ENCODE measurements around the gene UBAC2.
"Not testable (repeated sequence)": the region's sequence is repeated elsewhere in the genome, so short reads cannot be mapped to it uniquely, and the experiment has no call there.

UBAC2 gene

GRCh38 chr13:99217461-99218110 lies 16.9 kb downstream of the UBAC2 start:
- no peak for DNase-seq

DNA sequence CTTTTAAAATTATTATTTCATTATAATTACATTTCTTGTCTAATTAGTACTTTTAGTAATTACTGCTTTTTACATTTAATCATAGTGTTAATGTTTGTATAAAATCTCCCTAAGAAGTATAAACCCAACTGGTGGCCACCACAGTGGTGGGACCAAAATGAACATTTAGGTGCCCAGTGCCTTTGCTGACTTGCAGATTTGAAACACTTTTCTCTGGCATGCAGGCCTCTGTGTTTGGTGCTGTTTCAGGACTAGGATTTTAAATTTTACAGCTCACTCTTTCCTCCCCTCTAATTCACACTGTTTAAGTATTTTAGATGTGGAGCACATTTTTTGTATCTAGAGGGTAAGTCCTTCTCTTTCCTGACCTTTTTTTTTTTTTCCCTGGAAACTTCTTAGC lies 17.5 kb downstream of the UBAC2 start:
- no peak for DNase-seq

- DNase-seq: no peak
These were observed 17.9 kb downstream of the UBAC2 start for GRCh38 chr13:99218545-99218944.

DNA sequence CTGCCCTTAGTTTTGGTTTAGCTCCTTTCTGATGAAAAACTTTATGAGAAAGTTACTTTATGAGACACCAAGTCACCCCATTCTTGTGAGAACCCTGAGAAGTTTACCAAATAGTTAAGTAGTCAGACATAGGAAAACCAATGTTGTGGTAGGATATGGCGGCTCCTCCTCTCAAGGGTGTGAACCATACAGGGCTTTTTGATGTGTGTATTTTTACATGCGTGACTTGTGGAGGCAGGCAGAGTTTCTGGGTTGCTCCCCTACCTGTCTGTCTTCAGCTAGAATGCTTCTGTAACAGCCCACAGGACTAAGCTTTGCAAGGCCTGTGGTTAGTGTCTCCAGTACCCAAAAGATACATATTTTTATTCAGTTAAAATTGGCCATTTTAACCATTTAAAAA lies 18.3 kb downstream of the UBAC2 start:
- DNase-seq: no peak

DNA sequence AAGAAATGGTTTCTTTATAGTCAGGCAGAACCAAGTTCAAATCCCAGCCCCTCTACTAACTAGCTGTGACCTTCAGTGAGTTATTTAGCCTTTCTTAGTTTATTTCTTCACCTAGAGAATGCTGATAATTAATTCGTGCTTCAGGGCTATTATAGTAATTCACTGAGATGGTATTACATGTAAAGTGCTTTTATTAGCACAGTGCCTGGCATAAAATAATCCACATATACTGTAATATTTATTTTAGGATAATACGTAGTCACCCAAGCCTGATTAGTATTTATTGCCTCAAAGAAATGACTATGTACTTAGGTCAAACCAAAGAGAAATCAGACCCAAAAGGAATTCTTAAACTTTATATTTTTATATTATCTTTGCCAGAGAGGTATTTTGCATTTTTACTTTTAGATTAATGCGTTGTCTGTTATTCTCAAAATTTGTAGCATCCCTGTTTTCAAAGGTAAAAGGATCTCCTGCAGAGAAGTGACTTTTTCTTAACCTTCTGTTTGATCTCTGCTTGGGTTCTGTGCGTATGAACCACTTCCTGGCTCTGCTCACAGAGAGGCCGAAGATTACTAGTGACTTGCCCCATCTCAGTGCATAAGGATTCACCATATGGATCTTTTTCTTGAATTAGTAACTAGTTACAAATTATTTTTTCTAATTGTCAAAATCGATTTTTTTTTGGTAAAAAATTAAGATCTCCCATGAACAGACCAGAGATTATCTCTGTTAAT lies 19.7 kb downstream of the UBAC2 start:
- DNase-seq: no peak

- no peak for DNase-seq
These were observed 21.0 kb downstream of the UBAC2 start for GRCh38 chr13:99221567-99222239.

- no peak for DNase-seq
These were observed 22.9 kb downstream of the UBAC2 start for GRCh38 chr13:99223587-99223986.

DNA sequence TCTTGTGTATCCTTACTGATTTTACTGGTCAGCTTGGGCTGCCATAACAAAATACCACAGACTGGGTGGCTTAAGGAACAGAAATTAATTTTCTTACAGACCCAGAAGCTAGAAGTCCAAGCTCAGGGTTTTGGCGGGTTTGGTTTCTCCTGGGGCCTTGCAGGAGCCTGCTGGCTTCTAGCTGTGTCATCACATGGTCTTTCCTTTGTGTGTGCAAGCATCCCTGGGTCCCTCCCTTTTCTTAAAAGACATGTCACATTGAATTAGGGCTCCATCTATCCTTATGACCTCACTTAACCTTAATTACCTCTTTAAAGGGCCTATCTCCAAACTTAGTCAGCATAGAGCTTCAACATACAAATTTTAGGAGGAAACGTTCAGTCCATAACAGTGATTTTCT lies 23.4 kb downstream of the UBAC2 start:
- DNase-seq: no peak

GRCh38 chr13:99225078-99225477 lies 24.4 kb downstream of the UBAC2 start:
- DNase-seq: no peak

GRCh38 chr13:99226513-99226912 lies 25.9 kb downstream of the UBAC2 start:
- no peak for DNase-seq

DNA sequence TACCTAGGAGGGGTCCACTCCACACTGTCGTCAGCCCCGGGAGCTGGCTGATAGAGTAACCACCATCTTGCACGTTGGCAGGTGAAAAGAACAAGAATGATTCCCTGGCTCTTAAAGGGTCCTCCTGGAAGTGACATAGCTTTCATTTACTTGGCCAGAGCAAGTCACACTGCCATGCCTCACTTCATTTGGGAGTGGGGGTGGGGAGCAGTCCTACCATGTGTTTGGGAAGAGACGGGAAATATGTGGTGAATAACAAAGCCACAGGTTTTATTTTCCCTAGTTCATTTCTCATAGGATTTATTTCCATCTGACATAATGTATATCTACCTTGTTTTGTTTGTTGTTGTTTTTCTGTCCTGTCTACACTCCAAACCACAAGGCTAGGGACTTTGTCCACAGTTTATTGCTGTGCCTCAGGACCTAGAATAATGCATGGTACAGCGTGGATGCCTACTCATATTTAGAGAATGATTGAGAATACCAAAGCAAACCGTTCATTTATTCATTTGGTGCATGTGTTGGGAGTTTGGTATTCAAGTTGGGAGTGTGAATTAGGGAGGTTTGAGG lies 26.8 kb downstream of the UBAC2 start:
- DNase-seq: no peak

DNA sequence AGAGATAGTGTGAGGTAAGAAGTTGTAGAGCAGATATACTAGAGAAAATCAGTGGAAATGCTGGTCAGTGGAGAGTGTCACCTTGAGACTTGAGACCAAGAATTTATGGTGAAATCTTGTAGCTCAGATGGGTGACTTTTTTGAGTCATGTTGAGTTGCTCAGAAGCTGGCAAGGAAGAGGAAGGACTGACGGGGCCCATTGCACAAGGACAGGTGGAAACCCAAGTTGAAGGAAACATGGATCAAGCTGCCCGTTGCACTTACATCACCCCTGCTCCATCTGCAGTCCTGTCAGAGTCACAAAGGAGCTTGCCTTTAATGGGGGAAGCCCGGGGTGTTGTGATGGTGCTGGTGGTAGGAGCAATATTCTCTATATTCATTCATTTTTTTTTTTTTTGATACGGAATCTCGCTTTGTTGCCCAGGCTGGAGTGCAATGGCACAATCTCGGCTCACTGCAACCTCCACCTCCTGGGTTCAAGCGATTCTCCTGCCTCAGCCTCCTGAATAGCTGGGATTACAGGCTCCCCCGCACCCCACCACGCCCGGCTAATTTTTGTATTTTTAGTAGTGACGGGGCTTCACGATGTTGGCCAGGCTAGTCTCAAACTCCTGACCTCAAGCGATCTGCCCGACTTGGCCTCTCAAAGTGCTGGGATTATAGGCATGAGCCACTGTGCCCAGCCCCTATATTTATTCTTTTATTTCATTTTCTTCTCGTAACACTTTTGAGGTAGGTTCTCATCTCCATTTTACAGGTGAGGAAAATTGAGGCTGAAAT lies 27.4 kb downstream of the UBAC2 start:
- DNase-seq: no peak

DNA sequence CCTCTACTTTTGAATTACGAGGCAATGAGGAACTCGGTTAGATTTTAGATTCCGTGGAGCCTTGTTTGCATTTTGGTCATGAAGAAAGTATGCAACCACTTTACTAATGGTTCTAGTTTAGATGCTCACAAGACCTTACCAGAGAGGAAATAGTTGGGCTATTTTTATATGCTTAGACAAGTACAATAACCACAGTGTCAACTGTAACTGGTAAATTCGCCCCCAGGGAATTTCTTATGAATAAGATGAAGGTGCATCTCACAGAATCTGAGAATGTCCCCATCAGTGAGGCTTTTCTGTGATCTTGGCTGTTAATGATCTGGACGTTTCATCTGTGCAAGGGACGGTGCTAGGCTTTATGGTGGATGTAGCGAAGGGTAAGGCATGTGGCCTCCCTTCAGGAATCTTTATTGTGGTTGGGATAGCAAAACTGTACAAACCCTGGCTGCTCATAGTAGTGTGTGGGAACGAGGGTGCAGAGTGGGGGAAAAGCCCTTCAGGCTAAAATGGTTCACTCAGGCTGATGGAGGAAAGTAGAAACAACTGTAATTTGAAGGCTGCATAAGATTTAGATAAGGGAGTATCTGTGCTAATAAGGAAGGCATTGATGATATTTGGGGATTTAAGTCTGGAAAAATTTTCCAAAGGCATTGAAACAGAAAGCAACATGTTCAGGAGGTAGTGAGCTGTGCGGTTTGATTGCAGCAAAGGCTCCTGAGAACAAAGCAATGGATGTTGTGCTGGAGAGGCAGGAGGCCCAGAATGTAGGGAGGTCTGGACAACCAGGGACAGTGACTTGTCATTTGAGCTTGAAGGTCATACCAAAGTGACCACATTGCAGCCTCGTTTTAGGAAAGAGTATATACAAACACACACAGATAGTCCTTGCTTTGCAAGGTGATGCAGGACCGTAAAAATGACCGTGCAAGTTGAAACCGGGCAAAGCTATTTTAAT lies 28.4 kb downstream of the UBAC2 start:
- DNase-seq: no peak

DNA sequence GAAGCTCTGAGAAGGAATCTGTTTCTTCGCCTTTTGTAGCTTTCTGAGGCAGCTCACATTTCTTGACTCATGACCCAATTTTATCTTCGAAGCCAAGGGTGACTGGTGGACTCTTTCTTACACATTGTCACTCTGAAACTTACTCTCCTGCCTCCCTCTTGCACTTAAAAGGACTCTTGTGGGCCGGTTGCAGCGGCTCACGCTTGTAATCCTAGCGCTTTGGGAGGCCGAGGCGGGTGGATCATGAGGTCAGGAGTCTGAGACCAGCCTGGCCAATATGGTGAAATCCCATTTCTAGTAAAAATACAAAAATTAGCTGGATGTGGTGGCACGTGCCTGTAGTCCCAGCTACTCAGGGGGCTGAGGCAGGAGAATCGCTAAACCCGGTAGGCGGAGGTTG lies 29.9 kb downstream of the UBAC2 start:
- DNase-seq: not testable (repeated sequence)

DNA sequence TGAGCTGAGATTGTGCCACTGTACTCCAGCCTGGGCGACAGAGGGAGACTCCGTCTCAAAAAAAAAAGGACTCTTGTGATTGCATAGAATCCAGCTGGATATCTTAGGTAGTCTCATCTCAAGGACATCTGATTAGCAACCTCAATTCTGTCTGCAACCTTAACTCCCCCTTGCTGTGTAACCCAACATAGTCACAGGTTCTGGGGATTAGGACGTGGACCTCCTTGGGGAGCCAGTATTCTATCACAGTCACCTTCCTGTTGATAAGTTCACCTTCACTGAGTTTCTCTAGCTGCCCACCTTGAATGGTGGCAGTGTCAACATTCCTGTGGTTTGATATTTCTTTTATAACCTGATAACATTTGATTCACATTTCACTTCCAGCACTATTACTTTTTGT lies 30.3 kb downstream of the UBAC2 start:
- no peak for DNase-seq

DNA sequence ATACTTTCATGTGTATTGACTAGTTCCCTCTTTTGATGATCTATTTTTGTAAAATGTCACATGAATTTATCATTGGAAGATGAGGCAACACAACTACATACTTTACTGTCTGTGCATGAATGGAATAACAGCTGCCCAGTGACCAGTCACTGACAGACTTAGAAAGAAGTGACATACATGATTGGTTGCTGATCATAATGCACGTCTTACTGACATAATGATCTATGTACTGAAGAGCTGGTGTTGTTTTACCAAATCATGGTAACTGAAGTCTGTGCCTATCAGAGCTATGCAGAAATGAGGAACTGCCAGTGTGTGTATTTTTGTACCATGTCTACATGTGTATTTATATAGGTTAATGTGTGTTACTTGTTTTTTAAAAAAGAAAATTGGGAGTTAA lies 31.1 kb downstream of the UBAC2 start:
- DNase-seq: no peak

GRCh38 chr13:99237981-99238662 lies 37.5 kb downstream of the UBAC2 start:
- no peak for DNase-seq

- DNase-seq: no peak
These were observed 45.4 kb downstream of the UBAC2 start for GRCh38 chr13:99246100-99246499.

GRCh38 chr13:99249178-99249577 lies 48.5 kb downstream of the UBAC2 start:
- DNase-seq: not testable (repeated sequence)

DNA sequence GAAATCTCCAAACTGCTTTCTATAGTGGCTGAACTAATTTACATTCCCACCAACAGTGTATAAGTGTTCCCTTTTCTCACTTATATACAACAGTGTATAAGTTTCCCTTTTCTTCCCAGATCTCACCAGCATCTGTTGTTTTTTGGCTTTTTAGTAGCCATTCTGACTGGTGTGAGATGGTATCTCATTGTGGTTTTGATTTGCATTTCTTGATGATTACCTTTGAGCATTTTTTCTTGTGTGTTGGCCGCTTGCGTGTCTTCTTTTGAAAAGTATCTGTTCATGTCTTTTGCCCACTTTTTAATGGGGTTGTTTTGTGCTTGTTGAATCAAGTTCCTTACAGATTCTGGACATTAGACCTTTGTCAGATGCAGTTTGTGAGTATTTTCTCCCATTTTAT lies 49.0 kb downstream of the UBAC2 start:
- DNase-seq: not testable (repeated sequence)

All from T1000 (cell line).